ENCODE data around the gene PACS2.

DNA sequence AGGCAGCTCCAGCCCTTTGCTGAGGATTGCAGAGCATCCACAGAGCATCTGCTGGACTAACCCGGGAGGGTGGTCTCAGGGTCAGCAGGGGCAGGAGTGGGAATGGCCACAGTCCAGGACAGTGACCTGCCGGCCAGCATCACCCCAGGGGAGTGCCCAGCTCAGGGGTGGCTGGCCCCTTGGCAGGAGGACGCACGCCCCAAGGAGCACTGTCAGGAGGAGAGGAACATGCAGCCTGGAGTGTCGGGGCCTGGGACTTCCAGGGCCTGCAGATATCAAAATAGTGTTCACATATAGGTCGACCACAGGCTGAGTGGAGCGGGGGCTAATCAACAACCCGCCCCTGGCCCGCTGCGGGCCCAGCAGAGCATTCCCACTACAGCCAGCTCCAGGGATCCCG lies 50.6 kb downstream of the PACS2 start:
- TF ChIP-seq, protein P1, sequence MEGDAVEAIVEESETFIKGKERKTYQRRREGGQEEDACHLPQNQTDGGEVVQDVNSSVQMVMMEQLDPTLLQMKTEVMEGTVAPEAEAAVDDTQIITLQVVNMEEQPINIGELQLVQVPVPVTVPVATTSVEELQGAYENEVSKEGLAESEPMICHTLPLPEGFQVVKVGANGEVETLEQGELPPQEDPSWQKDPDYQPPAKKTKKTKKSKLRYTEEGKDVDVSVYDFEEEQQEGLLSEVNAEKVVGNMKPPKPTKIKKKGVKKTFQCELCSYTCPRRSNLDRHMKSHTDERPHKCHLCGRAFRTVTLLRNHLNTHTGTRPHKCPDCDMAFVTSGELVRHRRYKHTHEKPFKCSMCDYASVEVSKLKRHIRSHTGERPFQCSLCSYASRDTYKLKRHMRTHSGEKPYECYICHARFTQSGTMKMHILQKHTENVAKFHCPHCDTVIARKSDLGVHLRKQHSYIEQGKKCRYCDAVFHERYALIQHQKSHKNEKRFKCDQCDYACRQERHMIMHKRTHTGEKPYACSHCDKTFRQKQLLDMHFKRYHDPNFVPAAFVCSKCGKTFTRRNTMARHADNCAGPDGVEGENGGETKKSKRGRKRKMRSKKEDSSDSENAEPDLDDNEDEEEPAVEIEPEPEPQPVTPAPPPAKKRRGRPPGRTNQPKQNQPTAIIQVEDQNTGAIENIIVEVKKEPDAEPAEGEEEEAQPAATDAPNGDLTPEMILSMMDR (conservative IDR thresholded peaks at IDR 0.05; ENCODE audit: low read length) = no peak
- no peak for TF ChIP-seq EZH2phosphoT487 (IDR thresholded peaks at IDR 0.05; ENCODE audit: borderline replicate concordance)
